NCI-H2196 treated with DMSO at 0.1 percent for 48 hours (cell line): ENCODE measurements around the gene TP73.

Experiments used
- DNase-seq: peaks from one replicate; lab custom pipeline; 2025; ENCODE audit not compliant: unreplicated experiment; lab: John Stamatoyannopoulos, UW

TP73 gene

GRCh38 chr1:3671371-3672180, 19.3 kb downstream of the TP73 start:
- no peak for DNase-seq

GRCh38 chr1:3672231-3672970, 20.1 kb downstream of the TP73 start:
- no peak for DNase-seq

- no peak for DNase-seq
These were observed 20.6 kb downstream of the TP73 start for GRCh38 chr1:3672971-3673361.

GRCh38 chr1:3673381-3674099, 21.2 kb downstream of the TP73 start:
- no peak for DNase-seq

GRCh38 chr1:3674100-3675094, 22.1 kb downstream of the TP73 start:
- no peak for DNase-seq

GRCh38 chr1:3675436-3675835, 23.1 kb downstream of the TP73 start:
- no peak for DNase-seq

- DNase-seq: no peak
These were observed 24.5 kb downstream of the TP73 start for GRCh38 chr1:3676581-3677470.

- no peak for DNase-seq
These were observed 25.2 kb downstream of the TP73 start for GRCh38 chr1:3677484-3677883.

GRCh38 chr1:3678361-3679097, 26.2 kb downstream of the TP73 start:
- DNase-seq: no peak

GRCh38 chr1:3679098-3679555, 26.8 kb downstream of the TP73 start:
- no peak for DNase-seq

GRCh38 chr1:3679799-3680453, 27.6 kb downstream of the TP73 start:
- no peak for DNase-seq

- DNase-seq: no peak
These were observed 28.3 kb downstream of the TP73 start for GRCh38 chr1:3680488-3681230.

- DNase-seq: no peak
These were observed 29.0 kb downstream of the TP73 start for GRCh38 chr1:3681231-3681897.

- DNase-seq: no peak
These were observed 29.8 kb downstream of the TP73 start for GRCh38 chr1:3681898-3682806.

- no peak for DNase-seq
These were observed 30.9 kb downstream of the TP73 start for GRCh38 chr1:3683197-3683596.

GRCh38 chr1:3683992-3684391, 31.7 kb downstream of the TP73 start:
- no peak for DNase-seq
